Endothelial cell (in vitro differentiated cells): ENCODE results near the gene SPDEF. TPM values are rescaled to one million over a fixed set of nuclear protein-coding genes. Genes with fewer than 3 reads are reported as not detected.

Source experiments
- DNase-seq: peaks from one replicate; pipeline ENCODE4 v3.0.0; 2021; ENCODE audit warnings: low spot score
- H3K27ac Mint-ChIP-seq: one replicate; pipeline ENCODE4 v1.8.0; 2021; ENCODE audit warnings: mixed read lengths, inconsistent platforms; ENCODE audit not compliant: unreplicated experiment
- H3K27me3 Mint-ChIP-seq: one replicate; pipeline ENCODE4 v1.8.0; 2021; ENCODE audit warnings: mild to moderate bottlenecking, moderate library complexity, mixed read lengths, inconsistent platforms; ENCODE audit not compliant: unreplicated experiment
- H3K36me3 Mint-ChIP-seq: one replicate; pipeline ENCODE4 v1.8.0; 2021; ENCODE audit warnings: mild to moderate bottlenecking, low read depth, mixed read lengths, inconsistent platforms; ENCODE audit not compliant: unreplicated experiment
- H3K4me1 Mint-ChIP-seq: one replicate; pipeline ENCODE4 v1.8.0; 2021; ENCODE audit warnings: mild to moderate bottlenecking, mixed read lengths, inconsistent platforms; ENCODE audit not compliant: unreplicated experiment
- H3K4me3 Mint-ChIP-seq: one replicate; pipeline ENCODE4 v1.8.0; 2021; ENCODE audit warnings: mild to moderate bottlenecking, mixed read lengths, inconsistent platforms; ENCODE audit not compliant: unreplicated experiment
- H3K9me3 Mint-ChIP-seq: one replicate; pipeline ENCODE4 v1.8.0; 2021; ENCODE audit warnings: mixed read lengths, inconsistent platforms; ENCODE audit not compliant: unreplicated experiment
- CTCF ChIP-seq: fragments of 200-600 bp; sonication (generic); IDR thresholded peaks from one replicate; pipeline ENCODE4 v1.5.0; 2021; ENCODE audit warnings: antibody characterized with exemption; ENCODE audit not compliant: unreplicated experiment
- total RNA-seq: library from RNA; stranded (reverse); fragmentation: NEBNext Ultra II Directional; extraction: Animal tissue kit (Norgen Biotek cat#: 25700); gene quantifications from one replicate; pipeline ENCODE4 v1.2.1, GENCODE V29; 2021; ENCODE audit not compliant: unreplicated experiment

Gene SPDEF
- total RNA-seq, 1 donor from 2014 or later = not detected

GRCh38 chr6:34587851-34588250 lies 31.7 kb upstream of the SPDEF start:
- peaks cover 4% of the 10 kb centered on the region for H3K36me3 Mint-ChIP-seq
- no peaks in the 10 kb centered on the region for H3K9me3 Mint-ChIP-seq
- H3K27ac Mint-ChIP-seq = no peak overlapping the region
- peaks cover 10% of the 10 kb centered on the region for H3K27me3 Mint-ChIP-seq
- DNase-seq = no peak
- H3K4me1 Mint-ChIP-seq = peaks cover 14% of the 10 kb centered on the region
- no peak for TF ChIP-seq CTCF
- H3K4me3 Mint-ChIP-seq = no peak overlapping the region

- Mint-ChIP-seq H3K9me3 (no peaks in the 10 kb centered on the region), H3K27me3 (peaks cover 10% of the 10 kb centered on the region), H3K4me1 (peaks cover 14% of the 10 kb centered on the region), H3K4me3 (no peak overlapping the region), H3K36me3 (peaks cover 4% of the 10 kb centered on the region), H3K27ac (no peak overlapping the region)
- no peak for TF ChIP-seq CTCF
- no peak for DNase-seq
These were observed 31.2 kb upstream of the SPDEF start for GRCh38 chr6:34587325-34587724.

- TF ChIP-seq CTCF = no peak
- Mint-ChIP-seq H3K4me3 (no peak overlapping the region), H3K4me1 (peaks cover 14% of the 10 kb centered on the region), H3K36me3 (peaks cover 4% of the 10 kb centered on the region), H3K9me3 (no peaks in the 10 kb centered on the region), H3K27ac (peak overlapping the region; percentile 59), H3K27me3 (peaks cover 7% of the 10 kb centered on the region)
- DNase-seq = no peak
These were observed 30.4 kb upstream of the SPDEF start for GRCh38 chr6:34586327-34587040.

GRCh38 chr6:34585512-34586061 lies 29.5 kb upstream of the SPDEF start:
- Mint-ChIP-seq H3K36me3 (peaks cover 6% of the 10 kb centered on the region), H3K9me3 (no peaks in the 10 kb centered on the region), H3K27ac (peak overlapping the region; percentile 67), H3K4me3 (no peak overlapping the region), H3K4me1 (peaks cover 14% of the 10 kb centered on the region), H3K27me3 (peaks cover 7% of the 10 kb centered on the region)
- no peak for TF ChIP-seq CTCF
- no peak for DNase-seq

GRCh38 chr6:34585108-34585507 lies 29.0 kb upstream of the SPDEF start:
- Mint-ChIP-seq H3K4me3 (peak overlapping the region; percentile 22), H3K9me3 (no peaks in the 10 kb centered on the region), H3K4me1 (peaks cover 14% of the 10 kb centered on the region), H3K27me3 (peaks cover 7% of the 10 kb centered on the region), H3K27ac (peak overlapping the region; percentile 67), H3K36me3 (peaks cover 10% of the 10 kb centered on the region)
- no peak for TF ChIP-seq CTCF
- no peak for DNase-seq
